Measurements from ENCODE around the gene TSR3. TPM values are rescaled to one million over a fixed set of nuclear protein-coding genes. Genes with fewer than 3 reads are reported as not detected.

Gene TSR3
- total and polyA plus RNA-seq, 5 donors from 2014 or later = 31.5 to 103 (median 92.2) TPM

DNA sequence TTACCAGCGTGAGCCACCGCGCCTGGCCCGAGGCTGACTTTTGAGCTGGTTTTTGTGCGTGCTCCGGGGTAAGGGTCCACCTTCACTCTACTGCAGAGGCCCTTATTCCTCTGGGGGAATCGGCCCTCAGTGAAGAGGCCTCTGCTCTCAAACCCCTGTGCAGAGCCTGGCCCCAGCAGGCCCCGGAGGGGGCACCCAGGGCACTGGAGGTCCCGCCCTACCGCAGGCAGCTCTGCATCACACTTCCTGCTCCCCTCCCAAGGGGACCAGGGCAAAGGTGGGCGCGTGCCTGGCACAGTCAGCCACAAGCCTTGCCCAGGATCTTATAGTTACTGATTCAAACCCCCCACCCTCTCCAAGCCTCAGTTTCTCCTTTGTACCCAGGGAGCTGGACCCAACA lies 45.9 kb downstream of the TSR3 start:
- no peaks in the 10 kb centered on the region for H3K9me3 ChIP-seq (ENCODE audit: control insufficient read depth in 2 of 2, low read length in 2 of 2)
- no peak for ATAC-seq (ENCODE audit: low read depth in 2 of 2)
- DNase-seq = no peak
- H3K9me3 Mint-ChIP-seq = peaks cover 0 to 1% (median 0%) of the 10 kb centered on the region in 7 donors
- H3K4me3 Mint-ChIP-seq = peak overlapping the region in 1 of 4 donors; percentile 32
- no peak overlapping the region for H3K4me3 ChIP-seq (ENCODE audit: low read depth, low read length)
- no peak overlapping the region for H3K27ac ChIP-seq (ENCODE audit: insufficient read depth, low read length, poor library complexity, severe bottlenecking)
- no peaks in the 10 kb centered on the region for H3K27me3 ChIP-seq (ENCODE audit: control insufficient read depth, insufficient read depth, low read length)
- peak overlapping the region in 2 of 3 donors; percentile 54 to 67 for H3K27ac Mint-ChIP-seq
- peaks cover 6% of the 10 kb centered on the region for H3K36me3 Mint-ChIP-seq
- H3K4me1 Mint-ChIP-seq = peaks cover 4 to 45% (median 18%) of the 10 kb centered on the region in 4 donors
- no peaks in the 10 kb centered on the region for H3K36me3 ChIP-seq (ENCODE audit: control insufficient read depth, insufficient read depth, low read length)
- peaks cover 35% of the 10 kb centered on the region for H3K4me1 ChIP-seq (ENCODE audit: control insufficient read depth, insufficient read depth, low read length, poor library complexity, severe bottlenecking)
- peaks cover 10% of the 10 kb centered on the region for H3K27me3 Mint-ChIP-seq

DNA sequence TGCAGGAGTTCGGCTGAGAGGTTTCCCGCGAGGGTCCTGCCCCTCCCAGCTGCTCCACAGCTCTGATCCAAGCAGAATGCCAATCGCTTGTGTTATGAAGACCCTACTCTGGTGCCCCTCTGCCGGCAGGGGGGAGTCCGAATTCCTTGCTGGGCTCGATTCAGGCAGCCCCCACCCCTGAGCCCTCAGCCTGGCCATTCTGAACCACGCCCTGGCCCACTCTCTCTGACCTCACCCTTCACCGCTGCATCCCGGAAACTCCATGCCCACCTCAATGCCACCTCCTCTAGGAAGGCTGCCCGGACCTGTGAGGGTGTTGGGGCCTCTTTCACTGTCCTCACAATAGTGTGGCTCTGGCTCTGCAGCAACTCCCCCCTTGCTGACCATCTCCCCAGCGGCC lies 50.1 kb downstream of the TSR3 start:
- H3K27ac Mint-ChIP-seq = peak overlapping the region in 2 of 3 donors; percentile 26 to 46
- no peaks in the 10 kb centered on the region for H3K9me3 ChIP-seq (ENCODE audit: control insufficient read depth in 2 of 2, low read length in 2 of 2)
- ATAC-seq (ENCODE audit: low read depth in 2 of 2) (no peak), DNase-seq (no peak)
- H3K36me3 Mint-ChIP-seq = no peaks in the 10 kb centered on the region
- no peak overlapping the region for H3K27ac ChIP-seq (ENCODE audit: insufficient read depth, low read length, poor library complexity, severe bottlenecking)
- no peak overlapping the region for H3K4me3 Mint-ChIP-seq
- H3K27me3 ChIP-seq (ENCODE audit: control insufficient read depth, insufficient read depth, low read length) = no peaks in the 10 kb centered on the region
- peaks cover 17% of the 10 kb centered on the region for H3K27me3 Mint-ChIP-seq
- H3K36me3 ChIP-seq (ENCODE audit: control insufficient read depth, insufficient read depth, low read length) = no peaks in the 10 kb centered on the region
- peaks cover 32% of the 10 kb centered on the region for H3K4me1 ChIP-seq (ENCODE audit: control insufficient read depth, insufficient read depth, low read length, poor library complexity, severe bottlenecking)
- H3K4me3 ChIP-seq (ENCODE audit: low read depth, low read length) = no peak overlapping the region
- peaks cover 0 to 33% (median 7%) of the 10 kb centered on the region in 4 donors for H3K4me1 Mint-ChIP-seq
- no peaks in the 10 kb centered on the region for H3K9me3 Mint-ChIP-seq

DNA sequence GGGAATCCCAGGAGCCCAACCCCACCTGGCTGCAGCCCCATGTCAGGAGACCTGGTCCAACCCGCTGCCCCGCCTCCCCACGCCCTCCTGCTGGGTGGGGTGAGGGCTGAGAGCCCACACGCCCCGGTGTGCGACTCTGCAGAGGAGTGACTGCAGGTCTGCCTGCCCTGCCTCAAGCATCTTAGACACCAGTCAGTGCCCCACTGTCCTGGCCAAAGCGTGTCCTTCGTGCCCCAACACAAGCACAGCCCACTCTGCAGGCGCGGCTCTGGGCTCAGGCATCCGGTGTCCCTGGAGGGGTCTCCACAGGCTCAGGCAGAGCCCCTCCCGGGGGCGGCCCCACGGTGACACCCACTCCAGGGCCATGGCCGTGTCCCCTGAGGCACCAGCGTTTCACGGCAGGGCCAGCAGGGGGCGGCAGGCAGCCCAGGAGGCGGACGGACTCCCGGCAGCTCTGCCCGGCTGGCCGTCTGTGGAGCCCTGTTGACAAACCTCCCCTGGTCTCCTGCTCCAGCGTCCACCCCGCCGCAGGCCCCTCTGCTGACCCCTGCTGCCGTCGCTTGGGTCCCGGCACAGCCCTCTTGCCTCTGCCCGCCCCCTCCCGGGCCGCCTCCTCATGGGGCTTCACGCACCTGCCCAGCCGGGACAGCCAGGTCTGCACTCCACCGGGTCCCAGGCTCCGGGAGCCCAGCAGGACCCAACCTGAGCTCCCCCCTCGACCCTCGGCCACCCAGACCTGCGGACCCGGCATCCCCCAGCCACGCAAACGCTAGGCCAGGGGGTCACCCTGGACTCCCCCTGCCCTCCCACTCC lies 50.8 kb downstream of the TSR3 start:
- H3K27ac Mint-ChIP-seq = peak overlapping the region in 1 of 3 donors; percentile 26
- Histone ChIP-seq H3K4me3 (ENCODE audit: low read depth, low read length) (no peak overlapping the region), H3K9me3 (ENCODE audit: control insufficient read depth in 2 of 2, low read length in 2 of 2) (no peaks in the 10 kb centered on the region), H3K4me1 (ENCODE audit: control insufficient read depth, insufficient read depth, low read length, poor library complexity, severe bottlenecking) (peaks cover 31% of the 10 kb centered on the region), H3K27ac (ENCODE audit: insufficient read depth, low read length, poor library complexity, severe bottlenecking) (no peak overlapping the region), H3K36me3 (ENCODE audit: control insufficient read depth, insufficient read depth, low read length) (no peaks in the 10 kb centered on the region), H3K27me3 (ENCODE audit: control insufficient read depth, insufficient read depth, low read length) (no peaks in the 10 kb centered on the region)
- no peak overlapping the region for H3K4me3 Mint-ChIP-seq
- H3K9me3 Mint-ChIP-seq = no peaks in the 10 kb centered on the region
- peaks cover 17% of the 10 kb centered on the region for H3K27me3 Mint-ChIP-seq
- peak; percentile 60 to 66 for ATAC-seq (ENCODE audit: low read depth in 2 of 2)
- peaks cover 0 to 29% (median 6%) of the 10 kb centered on the region in 4 donors for H3K4me1 Mint-ChIP-seq
- peak; percentile 59 to 71 (median 65) for DNase-seq
- H3K36me3 Mint-ChIP-seq = no peaks in the 10 kb centered on the region

DNA sequence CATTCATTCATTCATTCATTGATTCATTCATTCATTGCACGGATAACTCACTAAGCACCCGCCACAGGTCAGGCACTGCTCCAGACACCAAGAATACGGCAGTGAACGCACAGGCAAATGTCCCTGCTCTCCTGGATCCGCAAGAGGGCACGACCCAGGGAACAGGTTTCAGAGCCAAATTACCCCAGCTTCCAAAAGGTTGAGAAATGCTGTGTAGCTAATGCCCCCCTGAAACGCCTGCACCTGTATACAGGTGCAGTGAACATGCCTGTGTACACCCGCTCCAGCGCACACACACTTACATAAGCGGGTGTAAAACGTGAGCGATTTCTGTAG lies 51.8 kb downstream of the TSR3 start:
- peaks cover 26% of the 10 kb centered on the region for H3K4me1 ChIP-seq (ENCODE audit: control insufficient read depth, insufficient read depth, low read length, poor library complexity, severe bottlenecking)
- no peak overlapping the region for H3K4me3 ChIP-seq (ENCODE audit: low read depth, low read length)
- Mint-ChIP-seq H3K4me1 (peaks cover 0 to 28% (median 6%) of the 10 kb centered on the region in 4 donors), H3K9me3 (no peaks in the 10 kb centered on the region), H3K4me3 (no peak overlapping the region), H3K36me3 (no peaks in the 10 kb centered on the region), H3K27me3 (peaks cover 17% of the 10 kb centered on the region), H3K27ac (no peak overlapping the region)
- H3K36me3 ChIP-seq (ENCODE audit: control insufficient read depth, insufficient read depth, low read length) = no peaks in the 10 kb centered on the region
- H3K27me3 ChIP-seq (ENCODE audit: control insufficient read depth, insufficient read depth, low read length) = peaks cover 3% of the 10 kb centered on the region
- ATAC-seq (ENCODE audit: low read depth in 2 of 2) (no peak), DNase-seq (no peak)
- H3K27ac ChIP-seq (ENCODE audit: insufficient read depth, low read length, poor library complexity, severe bottlenecking) = no peak overlapping the region
- no peaks in the 10 kb centered on the region for H3K9me3 ChIP-seq (ENCODE audit: control insufficient read depth in 2 of 2, low read length in 2 of 2)

Other genes starting within 250 kb of the TSR3 start
- gene CACNA1H, start 198.8 kb downstream of the TSR3 start, total RNA-seq = 4.2 TPM
- under 1 TPM in 3 of 4 donors, not detected in 1; 0.37 to 0.63 (median 0.38) TPM for gene CACNA1H, start 198.8 kb downstream of the TSR3 start, polyA plus RNA-seq
- gene TPSG1, start 126.6 kb downstream of the TSR3 start, total RNA-seq = not detected
- not detected for gene TPSG1, start 126.6 kb downstream of the TSR3 start, polyA plus RNA-seq
- not detected for gene TPSB2, start 121.7 kb downstream of the TSR3 start, total RNA-seq
- gene TPSB2, start 121.7 kb downstream of the TSR3 start, polyA plus RNA-seq = not detected
- not detected for gene TPSAB1, start 111.2 kb downstream of the TSR3 start, total RNA-seq
- not detected for gene TPSAB1, start 111.2 kb downstream of the TSR3 start, polyA plus RNA-seq
- gene TPSD1, start 95.8 kb downstream of the TSR3 start, total RNA-seq = not detected
- not detected for gene TPSD1, start 95.8 kb downstream of the TSR3 start, polyA plus RNA-seq
- 205 TPM for gene UBE2I, start 42.2 kb downstream of the TSR3 start, total RNA-seq
- gene UBE2I, start 42.2 kb downstream of the TSR3 start, polyA plus RNA-seq = 100 to 1,000 TPM in 1 of 4 donors, 10 to 100 TPM in 3; 75.5 to 124 (median 89.6) TPM
- gene BAIAP3, start 18.2 kb downstream of the TSR3 start, total RNA-seq = 3.1 TPM
- under 1 TPM; 0.11 to 0.79 (median 0.27) TPM for gene BAIAP3, start 18.2 kb downstream of the TSR3 start, polyA plus RNA-seq
- gene GNPTG, start 53 bp upstream of the TSR3 start, total RNA-seq = 44.1 TPM
- gene GNPTG, start 53 bp upstream of the TSR3 start, polyA plus RNA-seq = 10 to 100 TPM; 43.2 to 51.3 (median 46.3) TPM
- 94.3 TPM for gene UNKL, start 62.8 kb upstream of the TSR3 start, total RNA-seq
- 1 to 10 TPM; 6.3 to 9.6 (median 8.1) TPM for gene UNKL, start 62.8 kb upstream of the TSR3 start, polyA plus RNA-seq
- 6.6 TPM for gene UQCC4, start 68.9 kb upstream of the TSR3 start, total RNA-seq
- gene UQCC4, start 68.9 kb upstream of the TSR3 start, polyA plus RNA-seq = 10 to 100 TPM; 35.0 to 39.6 (median 36.8) TPM
- gene PERCC1, start 79.2 kb upstream of the TSR3 start, total RNA-seq = not detected
- gene PERCC1, start 79.2 kb upstream of the TSR3 start, polyA plus RNA-seq = not detected
- 2.6 TPM for gene CCDC154, start 92.7 kb upstream of the TSR3 start, total RNA-seq
- gene CCDC154, start 92.7 kb upstream of the TSR3 start, polyA plus RNA-seq = not detected
- gene CLCN7, start 123.2 kb upstream of the TSR3 start, total RNA-seq = 104 TPM
- gene CLCN7, start 123.2 kb upstream of the TSR3 start, polyA plus RNA-seq = 10 to 100 TPM; 22.0 to 24.9 (median 23.5) TPM
- not detected for gene PTX4, start 137.1 kb upstream of the TSR3 start, total RNA-seq
- gene PTX4, start 137.1 kb upstream of the TSR3 start, polyA plus RNA-seq = not detected
- 27.4 TPM for gene TELO2, start 141.5 kb upstream of the TSR3 start, total RNA-seq
- 10 to 100 TPM in 3 of 4 donors, 1 to 10 TPM in 1; 9.1 to 15.2 (median 11.6) TPM for gene TELO2, start 141.5 kb upstream of the TSR3 start, polyA plus RNA-seq
- gene TMEM204, start 181.8 kb upstream of the TSR3 start, total RNA-seq = 25.8 TPM
- gene TMEM204, start 181.8 kb upstream of the TSR3 start, polyA plus RNA-seq = 10 to 100 TPM; 59.8 to 97.4 (median 69.1) TPM